Right lobe of liver (tissue), 4 donors: Measurements from ENCODE around the gene TSPAN14.

ENCODE experiments used
- CTCF ChIP-seq, 4 donors: fragments of 200-600 bp in 3 of 4; fragments of 450-650 bp in 1 of 4; IDR thresholded peaks; one replicate each; pipeline versions ENCODE4 v1.5.1 to v1.8.0; 2016 to 2022; ENCODE audit warnings: antibody characterized with exemption in 4 of 4, mild to moderate bottlenecking in 2 of 4
- POLR2A ChIP-seq: fragments of 450-650 bp; IDR thresholded peaks from one replicate; pipeline ENCODE4 v1.6.1; 2017; ENCODE audit warnings: antibody characterized with exemption, mild to moderate bottlenecking
- donor health status: DM: no; HTN: no; CAD: no.
- donor health status: DM: no; HTN: no; CAD: no.
- donor health status: DM: no; HTN: yes; CAD: no.

- TF ChIP-seq CTCF (IDR thresholded peaks at IDR 0.05) = no peak
- TF ChIP-seq POLR2A = no peak
These were observed 52.1 kb downstream of the TSPAN14 start for GRCh38 chr10:80506189-80506575.
